Right kidney (tissue), 1 donor: ENCODE results near the gene TSR2.
A peak's percentile ranks its signal among the peaks of the same experiment; 100 is the strongest.
"Not testable (repeated sequence)": the region's sequence is repeated elsewhere in the genome, so short reads cannot be mapped to it uniquely, and the experiment has no call there.

Experiments used
- DNase-seq: peaks from one replicate; pipeline ENCODE4 v3.0.0-alpha.2; 2016

TSR2 gene

GRCh38 chrX:54470054-54470760 lies 30.0 kb downstream of the TSR2 start:
- no peak for DNase-seq

DNA sequence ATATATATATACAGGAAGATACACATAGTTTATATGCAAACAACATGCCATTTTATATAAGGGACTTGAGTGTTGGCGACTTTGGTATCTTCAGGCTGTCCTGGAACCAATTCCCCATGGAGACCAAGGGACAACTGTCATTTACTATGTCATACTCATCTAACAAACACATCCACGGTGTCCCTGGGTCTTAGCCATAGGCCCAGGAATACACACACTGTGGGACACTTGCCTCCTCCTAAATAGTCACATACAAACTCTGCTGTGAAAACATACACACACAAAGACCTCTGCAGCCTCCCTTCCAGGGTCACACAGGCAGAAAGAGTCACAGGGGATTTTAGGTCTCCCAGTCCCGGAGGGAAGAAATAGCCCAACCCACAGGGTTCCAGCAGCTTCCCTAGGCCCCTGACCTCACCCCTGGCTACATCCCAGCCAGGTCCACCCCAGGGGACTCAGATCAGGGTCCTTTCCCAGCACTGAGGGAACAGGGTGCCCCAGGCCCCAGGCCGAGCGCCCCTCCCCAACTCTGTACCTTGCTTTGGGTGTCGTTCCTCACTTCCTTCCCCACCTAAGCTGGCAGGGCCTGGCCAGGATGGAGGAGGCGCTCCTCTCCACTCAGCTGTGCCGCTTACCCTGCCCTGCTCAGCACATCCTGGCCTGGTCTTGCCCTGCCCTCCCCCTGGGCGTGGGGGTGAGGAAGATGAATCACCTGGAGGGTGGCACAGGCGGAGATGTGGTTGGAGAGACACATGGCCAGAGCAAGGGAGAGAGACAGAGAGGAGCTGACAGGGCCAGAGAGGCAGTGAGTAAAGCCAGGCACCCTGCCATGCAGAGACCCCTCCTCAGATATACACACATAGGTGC lies 34.0 kb downstream of the TSR2 start:
- DNase-seq: no peak

DNA sequence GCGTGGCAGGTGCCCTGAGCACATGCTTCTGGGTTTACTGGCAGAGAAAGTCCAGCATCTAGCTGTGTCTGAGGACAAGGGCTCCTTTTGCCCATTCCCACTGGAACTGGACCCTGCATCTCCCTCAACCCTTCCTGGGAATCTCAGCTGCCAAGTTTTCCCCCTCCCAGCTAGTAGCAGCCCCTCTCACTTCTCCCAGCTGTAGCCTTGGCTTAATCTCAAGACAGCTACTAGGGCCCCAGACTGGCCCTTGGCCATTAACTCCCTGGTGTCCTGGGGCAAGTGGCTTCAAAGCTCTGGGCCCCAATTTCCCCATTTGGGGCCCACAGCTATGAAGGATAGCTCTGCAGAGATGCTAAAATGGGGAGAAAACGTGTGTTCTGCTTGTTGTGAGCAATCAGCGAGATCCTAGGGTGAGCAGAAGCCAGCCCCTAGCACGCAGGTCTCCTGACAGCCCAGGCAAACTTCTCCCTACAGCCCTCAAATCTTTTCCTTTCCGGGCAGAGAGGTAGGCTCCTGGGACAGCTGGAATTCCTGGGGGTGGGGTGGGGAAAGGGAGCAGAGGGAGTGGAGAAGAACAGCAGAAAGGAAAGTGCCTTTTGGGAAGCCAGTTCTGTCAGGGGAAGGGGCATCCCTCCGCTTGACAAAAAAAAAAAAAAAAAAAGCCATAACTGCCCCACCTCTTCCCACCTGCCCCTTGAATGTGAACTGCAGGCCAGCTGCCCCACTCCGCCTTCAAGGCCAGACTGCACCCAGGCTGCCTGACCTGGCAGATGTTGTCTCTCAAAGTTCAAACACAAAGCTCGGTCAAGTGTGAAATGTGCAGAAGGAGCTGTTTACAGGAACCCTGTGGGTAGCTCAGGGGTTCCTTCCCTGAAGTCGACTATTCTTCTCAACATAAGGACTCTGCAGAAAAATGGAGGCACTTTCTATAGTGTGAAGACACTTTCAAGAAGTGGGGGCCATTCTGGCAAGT lies 39.2 kb downstream of the TSR2 start:
- no peak for DNase-seq

GRCh38 chrX:54482839-54483593 lies 42.8 kb downstream of the TSR2 start:
- DNase-seq: peak; percentile 36

DNA sequence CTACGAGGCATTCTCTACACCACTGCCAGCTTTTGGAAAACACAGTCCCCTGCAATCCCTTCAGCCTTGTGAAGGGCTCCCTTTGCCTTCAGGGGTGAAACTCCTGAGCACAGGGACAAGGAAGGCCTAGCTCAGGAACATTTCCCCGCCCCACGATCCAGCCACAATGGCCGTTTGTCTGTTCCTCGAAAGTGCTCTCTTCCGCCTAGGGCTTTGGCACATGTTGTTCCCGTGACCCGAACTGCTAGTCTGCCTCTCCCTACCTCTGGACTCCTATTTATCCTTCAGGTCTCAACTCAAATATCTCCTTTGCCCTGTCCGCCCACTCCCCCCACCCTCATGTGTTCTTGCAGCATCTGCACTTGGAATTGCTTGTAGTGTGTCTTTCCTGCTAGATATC lies 43.7 kb downstream of the TSR2 start:
- DNase-seq: no peak

DNA sequence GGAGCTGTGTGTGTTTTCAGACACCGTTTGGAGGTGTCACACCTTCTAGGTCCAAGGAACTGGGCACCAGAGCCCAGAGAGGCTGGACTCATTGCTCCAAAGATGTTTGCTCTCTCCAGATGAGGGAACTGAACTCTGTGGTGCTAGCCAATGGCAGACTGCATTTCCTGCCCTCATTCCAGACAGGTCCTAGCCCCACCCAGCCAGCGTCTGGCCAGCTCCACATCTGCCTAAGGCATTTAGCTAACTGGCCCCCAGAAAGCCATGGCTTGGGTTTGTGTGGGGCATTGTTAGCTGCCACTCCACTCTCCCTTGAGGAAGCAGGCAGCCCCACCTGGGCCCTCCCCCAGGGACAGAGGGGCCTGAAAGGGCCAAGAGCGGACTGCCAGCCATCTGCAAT lies 44.5 kb downstream of the TSR2 start:
- no peak for DNase-seq

GRCh38 chrX:54489819-54490218 lies 49.6 kb downstream of the TSR2 start:
- DNase-seq: not testable (repeated sequence)

GRCh38 chrX:54492340-54492739 lies 52.1 kb downstream of the TSR2 start:
- no peak for DNase-seq

- no peak for DNase-seq
Measured at GRCh38 chrX:54494166-54494988, 54.2 kb downstream of the TSR2 start.
